Neuronal stem cell (in vitro differentiated cells): ENCODE data around the gene SAA1.
"Not testable (repeated sequence)": the region's sequence is repeated elsewhere in the genome, so short reads cannot be mapped to it uniquely, and the experiment has no call there.

Experiments
- DNase-seq: peaks from one replicate; pipeline ENCODE4 v3.0.0-alpha.2; 2013; ENCODE audit warnings: low spot score
- H2AFZ ChIP-seq: one replicate; pipeline ENCODE4 v1.6.1; 2013; ENCODE audit warnings: mild to moderate bottlenecking, low read length, inconsistent platforms
- H2AK5ac ChIP-seq: 2 replicates; pipeline ENCODE4 v1.6.1; 2013; ENCODE audit warnings: low read depth, mild to moderate bottlenecking, inconsistent platforms, low read length, moderate library complexity, mixed read lengths
- H2BK120ac ChIP-seq: 2 replicates; pipeline ENCODE4 v1.6.1; 2013; ENCODE audit warnings: low read depth, mild to moderate bottlenecking, inconsistent platforms, low read length, moderate library complexity, mixed read lengths
- H2BK12ac ChIP-seq: one replicate; pipeline ENCODE4 v1.6.1; 2013; ENCODE audit warnings: low read length, inconsistent platforms
- H2BK15ac ChIP-seq: 2 replicates; pipeline ENCODE4 v1.6.1; 2013; ENCODE audit warnings: mild to moderate bottlenecking, low read length, inconsistent platforms, mixed read lengths
- H2BK5ac ChIP-seq: one replicate; pipeline ENCODE4 v1.6.1; 2013; ENCODE audit warnings: inconsistent platforms, mild to moderate bottlenecking, low read length, moderate library complexity
- H3K14ac ChIP-seq: one replicate; pipeline ENCODE4 v1.6.1; 2013; ENCODE audit warnings: low read length, inconsistent platforms
- H3K18ac ChIP-seq: 2 replicates; pipeline ENCODE4 v1.6.1; 2013; ENCODE audit warnings: low read length, inconsistent platforms
- H3K23ac ChIP-seq: 2 replicates; pipeline ENCODE4 v1.6.1; 2013; ENCODE audit warnings: low read depth, mild to moderate bottlenecking, mixed read lengths, low read length, inconsistent platforms; ENCODE audit not compliant: poor library complexity
- H3K27ac ChIP-seq: replicated peaks from 3 replicates; pipeline ENCODE4 v1.5.1; 2013; ENCODE audit warnings: low read length, inconsistent platforms
- H3K27me3 ChIP-seq, 3 experiments: 2 replicates each; pipeline ENCODE4 v1.6.1; 2013; ENCODE audit warnings: low read length in 3 of 3, mild to moderate bottlenecking in 2 of 3, inconsistent platforms in 1 of 3, low read depth in 1 of 3, mixed read lengths in 1 of 3, moderate library complexity in 1 of 3; ENCODE audit not compliant: control insufficient read depth in 3 of 3, insufficient read depth in 3 of 3
- H3K36me3 ChIP-seq, 2 donors: replicated peaks in 1 of 2; 2 replicates each; pipeline ENCODE4 v1.6.1; 2013; ENCODE audit warnings: low read length in 2 of 2; ENCODE audit not compliant: control insufficient read depth in 2 of 2, insufficient read depth in 2 of 2
- H3K4ac ChIP-seq: 2 replicates; pipeline ENCODE4 v1.6.1; 2013; ENCODE audit warnings: inconsistent platforms, mild to moderate bottlenecking, low read length, moderate library complexity
- H3K4me1 ChIP-seq, 2 donors: 1 replicate in 1 of 2; 2 replicates in 1 of 2; pipeline ENCODE4 v1.6.1; 2013; ENCODE audit warnings: low read length in 2 of 2, low read depth in 1 of 2; ENCODE audit not compliant: control insufficient read depth in 2 of 2, insufficient read depth in 1 of 2
- H3K4me2 ChIP-seq: one replicate; pipeline ENCODE4 v1.6.1; 2013; ENCODE audit warnings: mild to moderate bottlenecking, low read length, inconsistent platforms; ENCODE audit not compliant: insufficient read depth, poor library complexity, severe bottlenecking
- H3K4me3 ChIP-seq, 2 donors: 2 replicates each; pipeline ENCODE4 v1.5.1; 2013; ENCODE audit warnings: low read length in 2 of 2, mild to moderate bottlenecking in 2 of 2, inconsistent platforms in 1 of 2, moderate library complexity in 1 of 2
- H3K79me1 ChIP-seq: one replicate; pipeline ENCODE4 v1.6.1; 2013; ENCODE audit warnings: low read depth, mild to moderate bottlenecking, inconsistent platforms, low read length, moderate library complexity
- H3K9ac ChIP-seq: one replicate; pipeline ENCODE4 v1.6.1; 2013; ENCODE audit warnings: mild to moderate bottlenecking, low read depth, low read length, inconsistent platforms; ENCODE audit not compliant: poor library complexity
- H3K9me3 ChIP-seq, 2 donors: replicated peaks in 1 of 2; 2 replicates each; pipeline versions ENCODE3 to v1.6.1; 2013; ENCODE audit warnings: low read length in 2 of 2, mild to moderate bottlenecking in 2 of 2, inconsistent platforms in 1 of 2, low read depth in 1 of 2, mixed read lengths in 1 of 2, moderate library complexity in 1 of 2; ENCODE audit not compliant: control insufficient read depth in 2 of 2, insufficient read depth in 1 of 2
- H4K8ac ChIP-seq: one replicate; pipeline ENCODE4 v1.6.1; 2013; ENCODE audit warnings: low read depth, mild to moderate bottlenecking, inconsistent platforms, low read length, moderate library complexity
- H4K91ac ChIP-seq: one replicate; pipeline ENCODE4 v1.6.1; 2013; ENCODE audit warnings: low read length, low read depth, mild to moderate bottlenecking, inconsistent platforms; ENCODE audit not compliant: poor library complexity
- WGBS, 2 donors: extraction: QIAGEN DNeasy Blood & Tissue Kit; methylation state at CpG; one replicate each; pipeline ENCODE4 v1.1.7; 2013; ENCODE audit warnings: missing lambda C conversion rate in 2 of 2, mixed read lengths in 1 of 2; ENCODE audit not compliant: insufficient read length in 2 of 2, insufficient replicate concordance in 1 of 2; ENCODE audit errors: extremely low coverage in 2 of 2; 5-methylcytosine and 5-hydroxymethylcytosine counted together

SAA1 gene

GRCh38 chr11:18245396-18245795 is 20.7 kb upstream of the SAA1 start:
- Histone ChIP-seq H3K4me1 (no peaks in the 10 kb centered on the region), H3K9ac (no peak overlapping the region), H2BK120ac (no peak overlapping the region), H3K4me3 (no peak overlapping the region), H2BK5ac (no peak overlapping the region), H3K14ac (no peak overlapping the region), H3K4ac (no peak overlapping the region), H3K27ac (no peak overlapping the region), H3K36me3 (no peaks in the 10 kb centered on the region), H4K91ac (no peak overlapping the region), H2BK15ac (no peak overlapping the region), H2AK5ac (no peak overlapping the region), H3K79me1 (no peaks in the 10 kb centered on the region), H3K18ac (no peak overlapping the region), H4K8ac (no peak overlapping the region), H2AFZ (no peak overlapping the region), H3K23ac (no peak overlapping the region), H3K4me2 (no peak overlapping the region), H2BK12ac (no peak overlapping the region), H3K27me3 (peaks cover 0 to 13% (median 0%) of the 10 kb centered on the region in 3 experiments), H3K9me3 (no peaks in the 10 kb centered on the region)
- DNase-seq, result no peak
- no CpG with 5 or more reads among the region's 6 CpGs for WGBS, 2 donors

DNA sequence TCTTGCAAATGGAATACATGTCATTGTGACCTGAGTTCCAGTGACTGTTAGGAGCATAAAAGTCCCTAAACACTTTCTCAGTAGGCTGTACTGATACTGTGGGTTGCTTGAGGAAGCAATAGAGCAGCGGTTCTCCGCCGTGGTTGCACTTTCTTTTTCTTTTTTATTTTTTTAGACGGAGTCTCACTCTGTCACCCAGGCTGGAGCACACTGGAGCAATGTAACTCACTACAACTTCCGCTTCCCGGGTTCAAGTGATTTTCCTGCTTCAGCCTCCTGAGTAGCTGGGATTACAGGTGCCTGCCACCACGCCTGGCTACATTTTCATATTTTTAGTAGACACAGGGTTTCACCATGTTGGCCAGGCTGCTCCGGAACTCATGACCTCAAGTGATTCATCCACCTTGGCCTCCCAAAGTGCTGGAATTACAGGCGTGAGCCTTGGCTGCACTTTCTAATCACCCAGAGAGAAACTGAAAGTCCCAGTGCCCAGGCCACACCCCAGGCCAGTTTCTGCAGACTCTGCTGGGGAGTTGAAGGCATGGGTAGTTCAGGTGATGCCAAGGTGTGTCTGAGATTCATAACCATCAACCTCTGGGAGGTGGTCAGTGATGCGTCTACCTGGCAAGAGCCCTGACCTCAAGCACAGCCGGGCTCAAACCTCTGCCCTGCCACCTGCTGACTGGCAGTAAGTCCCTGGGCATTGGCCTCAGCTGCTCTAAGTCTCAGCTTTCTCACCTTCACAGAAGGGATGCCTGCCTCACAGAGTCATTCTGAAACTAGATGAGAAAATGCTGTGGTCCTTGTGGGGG is 19.5 kb upstream of the SAA1 start:
- H3K4me3 ChIP-seq, H4K91ac ChIP-seq, H3K4ac ChIP-seq, H3K4me1 ChIP-seq, H3K18ac ChIP-seq, H3K9me3 ChIP-seq, H3K4me2 ChIP-seq, H2BK12ac ChIP-seq, H3K14ac ChIP-seq, H3K23ac ChIP-seq, H2BK5ac ChIP-seq, H2AFZ ChIP-seq, H3K79me1 ChIP-seq, DNase-seq, H2BK120ac ChIP-seq, H3K9ac ChIP-seq, H2BK15ac ChIP-seq, H2AK5ac ChIP-seq, H4K8ac ChIP-seq, H3K36me3 ChIP-seq, H3K27ac ChIP-seq: not testable (repeated sequence)
- WGBS, 2 donors, result no CpG with 5 or more reads among the region's 11 CpGs
- H3K27me3 ChIP-seq, result peaks cover 0 to 13% (median 0%) of the 10 kb centered on the region in 3 experiments

- H3K36me3 ChIP-seq, H2BK15ac ChIP-seq, H2BK12ac ChIP-seq, H3K4me1 ChIP-seq, H4K91ac ChIP-seq, DNase-seq, H3K4ac ChIP-seq, H3K9me3 ChIP-seq, H3K27ac ChIP-seq, H2AK5ac ChIP-seq, H3K79me1 ChIP-seq, H2BK5ac ChIP-seq, H3K4me2 ChIP-seq, H2AFZ ChIP-seq, H3K18ac ChIP-seq, H2BK120ac ChIP-seq, H4K8ac ChIP-seq, H3K14ac ChIP-seq, H3K4me3 ChIP-seq, H3K9ac ChIP-seq, H3K23ac ChIP-seq: not testable (repeated sequence)
- WGBS, 2 donors, result no CpG with 5 or more reads among the region's 6 CpGs
- H3K27me3 ChIP-seq, result peaks cover 0 to 13% (median 0%) of the 10 kb centered on the region in 3 experiments
Observed at GRCh38 chr11:18247191-18247581, 18.9 kb upstream of the SAA1 start.

DNA sequence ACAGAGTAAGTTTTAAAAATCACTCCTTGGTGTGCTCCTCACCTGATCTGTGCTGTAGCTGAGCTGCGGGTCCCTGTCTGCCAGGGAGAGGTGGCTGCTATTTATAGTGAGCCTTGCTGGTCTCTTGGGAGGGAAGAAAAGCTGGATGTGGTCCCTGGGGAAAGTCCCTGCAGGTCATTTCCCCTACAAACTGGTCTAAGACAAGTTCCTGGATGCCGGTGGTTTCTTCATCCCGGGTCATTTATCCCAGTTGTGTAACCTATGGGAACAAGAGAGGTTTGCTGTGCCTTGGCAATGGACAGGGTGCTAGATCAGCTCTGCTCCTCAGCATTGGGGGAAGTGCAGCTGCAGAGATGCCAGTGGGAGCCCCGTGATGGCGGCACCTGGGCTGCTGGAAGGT is 17.5 kb upstream of the SAA1 start, which contains the start of gene SAA2:
TSS of gene SAA2 (minus strand) at position 108 of the 400 bp plus-strand sequence. CDS start 657 bp downstream, outside the sequence.
- no peak within 1 kb of the TSS for H3K27ac ChIP-seq
- no peak within 1 kb of the TSS for H2BK15ac ChIP-seq
- H3K4me2 ChIP-seq, result no peak within 1 kb of the TSS
- no peak within 1 kb of the TSS for H4K8ac ChIP-seq
- no peak within 1 kb of the TSS for H3K18ac ChIP-seq
- H2BK12ac ChIP-seq, result no peak within 1 kb of the TSS
- no peak within 1 kb of the TSS for H4K91ac ChIP-seq
- H3K36me3 ChIP-seq, result no peaks in the 10 kb centered on the region
- no peaks in the 10 kb centered on the region for H3K9me3 ChIP-seq
- H3K27me3 ChIP-seq, result peaks cover 0 to 13% (median 0%) of the 10 kb centered on the region in 3 experiments
- H3K79me1 ChIP-seq, result no peaks in the 10 kb centered on the region
- no peak within 1 kb of the TSS for H3K4me3 ChIP-seq
- no peak within 1 kb of the TSS for H3K23ac ChIP-seq
- no CpG with 5 or more reads among the region's 5 CpGs for WGBS, 2 donors
- H2BK5ac ChIP-seq, result no peak within 1 kb of the TSS
- H2BK120ac ChIP-seq, result no peak within 1 kb of the TSS
- no peak within 1 kb of the TSS for H3K14ac ChIP-seq
- no peak within 1 kb of the TSS for H3K4ac ChIP-seq
- H3K9ac ChIP-seq, result no peak within 1 kb of the TSS
- H3K4me1 ChIP-seq, result no peaks in the 10 kb centered on the region
- H2AFZ ChIP-seq, result no peak within 1 kb of the TSS
- DNase-seq, result no peak
- H2AK5ac ChIP-seq, result no peak within 1 kb of the TSS
